ENCODE results near the gene MYOZ2.
"Not testable (repeated sequence)": the region's sequence is repeated elsewhere in the genome, so short reads cannot be mapped to it uniquely, and the experiment has no call there.

The MYOZ2 gene

GRCh38 chr4:119128148-119128547 is 7.5 kb upstream of the MYOZ2 start:
- DNase-seq (ENCODE audit: low read depth) = no peak

DNA sequence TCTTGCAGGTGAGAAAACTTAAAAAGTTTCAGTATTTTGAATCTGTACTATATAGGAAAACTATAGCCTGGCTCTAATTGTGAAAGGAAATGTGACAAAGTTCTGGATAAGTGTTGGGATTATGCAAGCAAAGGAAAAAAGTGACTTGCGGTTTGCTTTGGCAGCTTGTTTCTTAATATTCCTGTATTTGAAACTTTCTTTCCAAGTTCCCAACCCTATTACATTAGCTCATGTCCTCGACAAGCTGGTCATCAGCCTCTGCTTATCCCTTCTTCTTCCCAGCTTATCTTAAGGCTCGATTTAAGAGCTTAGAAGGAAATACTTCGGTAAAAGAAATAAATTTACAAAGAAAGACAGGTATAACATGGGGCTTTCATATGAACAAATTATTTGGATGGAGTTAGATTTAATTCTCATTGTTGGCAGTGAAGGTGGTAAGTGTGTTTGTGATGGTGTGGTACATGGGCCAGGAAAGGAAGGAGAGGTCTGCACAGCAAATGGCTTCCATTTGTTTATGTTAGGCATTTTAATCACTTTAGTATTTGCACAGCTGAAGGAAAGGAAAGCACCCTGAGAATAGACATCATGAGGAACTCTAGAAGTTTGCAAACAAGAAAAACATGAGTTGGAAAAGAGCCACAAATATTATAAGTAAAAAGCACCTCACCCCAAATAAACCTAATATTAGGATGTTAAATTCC is 5.1 kb upstream of the MYOZ2 start:
- no peak for DNase-seq (ENCODE audit: low read depth)

- DNase-seq (ENCODE audit: low read depth) = no peak
These were observed 4.5 kb upstream of the MYOZ2 start for GRCh38 chr4:119131164-119131563.

GRCh38 chr4:119132306-119132705 is 3.3 kb upstream of the MYOZ2 start:
- DNase-seq (ENCODE audit: low read depth) = no peak

GRCh38 chr4:119136546-119136945 is 914 bp downstream of the MYOZ2 start:
- DNase-seq (ENCODE audit: low read depth) = no peak

- no peak for DNase-seq (ENCODE audit: low read depth)
These were observed 2.4 kb downstream of the MYOZ2 start for GRCh38 chr4:119138046-119138445.

DNA sequence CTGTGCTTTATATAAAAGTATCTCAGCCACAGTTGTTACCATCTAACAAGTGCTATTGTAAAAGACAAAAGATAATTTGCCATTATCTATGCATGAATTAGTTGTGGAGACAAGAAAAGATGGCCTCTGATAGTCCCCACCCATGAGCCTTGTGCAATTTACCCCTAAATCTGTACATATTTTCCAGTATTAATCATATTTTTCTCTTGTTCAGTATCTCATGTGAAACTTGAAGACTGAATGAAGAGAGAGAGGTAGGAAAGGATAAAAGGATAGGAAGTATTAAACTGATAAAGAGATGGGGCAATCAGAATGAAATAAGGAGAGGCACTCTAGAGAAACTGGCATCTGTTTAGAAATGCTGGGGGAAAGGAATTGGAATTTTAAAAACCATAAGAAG is 3.7 kb downstream of the MYOZ2 start:
- no peak for DNase-seq (ENCODE audit: low read depth)

GRCh38 chr4:119139822-119140252 is 4.2 kb downstream of the MYOZ2 start:
- DNase-seq (ENCODE audit: low read depth) = no peak

GRCh38 chr4:119141283-119141682 is 5.7 kb downstream of the MYOZ2 start:
- DNase-seq (ENCODE audit: low read depth) = not testable (repeated sequence)

DNA sequence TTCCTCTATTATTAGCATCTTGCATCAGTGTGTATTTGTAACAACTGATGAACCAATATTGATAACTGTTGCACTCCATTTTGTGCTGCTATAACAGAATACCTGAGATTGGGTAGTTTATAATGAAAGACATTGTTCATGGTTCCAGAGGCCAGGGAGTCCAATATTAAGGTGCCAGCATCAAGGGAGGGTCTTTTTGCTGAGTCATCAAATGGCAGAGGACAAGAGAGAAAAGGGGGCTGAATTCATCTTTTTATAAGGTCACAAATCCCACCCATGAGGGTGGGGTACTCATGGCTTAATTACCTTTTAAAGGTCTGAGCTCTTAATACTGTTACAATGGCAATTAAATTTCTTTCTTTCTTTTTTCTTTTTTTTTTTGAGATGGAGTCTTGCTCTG is 7.2 kb downstream of the MYOZ2 start:
- no peak for DNase-seq (ENCODE audit: low read depth)

DNA sequence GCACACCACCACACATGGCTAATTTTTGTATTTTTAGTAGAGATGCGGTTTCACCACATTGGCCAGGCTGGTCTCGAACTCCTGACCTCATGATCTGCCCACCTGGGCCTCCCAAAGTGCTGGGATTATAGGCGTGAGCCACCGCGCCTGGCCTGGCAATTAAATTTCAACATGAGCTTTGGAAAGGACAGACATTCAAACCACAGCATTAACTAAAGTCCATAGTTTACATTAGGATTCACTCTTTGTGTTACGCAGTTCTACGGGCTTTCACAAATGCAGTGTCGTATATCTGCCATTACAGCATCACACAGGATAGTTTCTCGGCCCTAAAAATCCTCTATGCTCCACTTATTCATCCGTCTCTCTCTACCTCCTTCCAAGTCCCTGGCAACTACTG is 7.7 kb downstream of the MYOZ2 start:
- DNase-seq (ENCODE audit: low read depth) = not testable (repeated sequence)

GRCh38 chr4:119149110-119149509 is 13.5 kb downstream of the MYOZ2 start:
- no peak for DNase-seq (ENCODE audit: low read depth)

- no peak for DNase-seq (ENCODE audit: low read depth)
These were observed 15.5 kb downstream of the MYOZ2 start for GRCh38 chr4:119151161-119151560.

GRCh38 chr4:119152741-119153140 is 17.1 kb downstream of the MYOZ2 start:
- no peak for DNase-seq (ENCODE audit: low read depth)

DNA sequence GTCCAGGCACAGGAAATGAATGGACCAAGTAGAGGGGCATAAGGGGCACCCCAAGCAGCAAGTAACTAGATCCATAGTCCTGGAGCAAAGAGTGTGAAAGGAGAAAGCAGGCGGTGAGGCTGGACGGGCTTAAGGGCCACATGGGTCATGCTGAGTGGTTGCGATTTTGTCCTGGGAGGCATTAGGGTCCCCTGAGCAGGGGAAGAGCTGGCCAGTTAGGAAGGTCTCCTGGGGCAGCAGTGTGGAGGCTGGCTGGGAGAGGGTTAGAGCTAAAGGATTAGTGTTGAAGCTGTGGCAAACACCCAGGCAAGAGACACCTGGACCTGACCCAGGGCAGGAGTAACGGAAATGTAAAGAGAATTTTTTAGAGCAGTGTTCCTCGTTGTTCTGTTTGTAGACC is 26.5 kb downstream of the MYOZ2 start:
- no peak for DNase-seq (ENCODE audit: low read depth)

DNA sequence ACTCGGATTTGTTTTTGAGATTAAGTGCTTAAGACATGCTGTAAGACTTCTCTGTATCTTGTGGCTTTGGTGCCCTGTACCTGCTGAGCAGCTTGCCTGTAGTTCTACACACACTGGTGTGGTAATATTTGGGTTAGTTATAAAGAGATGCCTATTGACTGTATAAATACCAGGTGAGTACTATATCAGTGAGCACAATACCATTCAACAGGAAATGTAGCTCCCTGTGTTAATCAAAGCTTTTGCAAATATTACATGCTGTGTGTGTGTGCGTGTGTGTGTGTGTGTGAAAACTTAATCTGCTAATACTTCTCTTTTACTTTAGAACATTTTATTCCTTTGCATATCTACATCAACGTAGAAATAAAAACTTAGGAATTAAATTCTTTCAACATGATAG is 30.1 kb downstream of the MYOZ2 start:
- DNase-seq (ENCODE audit: low read depth) = no peak

DNA sequence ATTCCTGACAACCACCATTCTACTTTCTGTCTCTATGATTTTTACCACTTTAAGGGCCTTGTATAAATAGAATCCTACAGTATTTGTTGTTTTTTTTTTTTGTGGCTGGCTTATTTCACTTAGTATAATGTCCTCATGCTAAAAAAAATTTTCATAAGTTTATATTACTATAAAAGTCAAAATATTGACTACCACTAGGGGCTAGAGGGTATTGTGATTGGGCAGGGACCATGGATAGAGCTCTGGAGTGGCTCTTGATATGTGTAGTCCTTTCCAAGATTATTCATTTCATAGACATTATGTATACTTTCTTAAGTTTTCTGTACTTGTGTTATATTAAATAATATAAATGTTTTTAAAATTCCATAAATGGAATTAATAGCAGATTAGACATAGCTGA is 34.6 kb downstream of the MYOZ2 start:
- no peak for DNase-seq (ENCODE audit: low read depth)

DNA sequence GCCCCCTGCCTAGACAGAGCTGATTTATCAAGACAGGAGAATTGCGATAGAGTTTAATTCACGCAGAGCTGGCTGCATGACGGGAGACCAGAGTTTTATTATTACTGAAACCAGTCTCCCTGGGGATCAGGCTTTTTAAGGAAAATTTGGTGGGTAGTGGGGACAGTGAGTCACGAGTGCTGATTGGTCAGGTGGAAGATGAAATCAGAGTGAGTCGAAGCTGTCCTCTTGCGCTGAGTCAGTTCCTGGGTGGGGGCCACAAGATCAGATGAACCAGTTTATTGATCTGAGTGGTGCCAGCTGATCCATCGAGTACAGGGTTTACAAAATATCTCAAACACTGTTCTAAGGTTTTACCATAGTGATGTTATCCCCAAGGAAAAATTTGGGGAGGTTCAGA is 36.6 kb downstream of the MYOZ2 start:
- no peak for DNase-seq (ENCODE audit: low read depth)

- not testable (repeated sequence) for DNase-seq (ENCODE audit: low read depth)
These were observed 38.2 kb downstream of the MYOZ2 start for GRCh38 chr4:119173729-119174361.

DNA sequence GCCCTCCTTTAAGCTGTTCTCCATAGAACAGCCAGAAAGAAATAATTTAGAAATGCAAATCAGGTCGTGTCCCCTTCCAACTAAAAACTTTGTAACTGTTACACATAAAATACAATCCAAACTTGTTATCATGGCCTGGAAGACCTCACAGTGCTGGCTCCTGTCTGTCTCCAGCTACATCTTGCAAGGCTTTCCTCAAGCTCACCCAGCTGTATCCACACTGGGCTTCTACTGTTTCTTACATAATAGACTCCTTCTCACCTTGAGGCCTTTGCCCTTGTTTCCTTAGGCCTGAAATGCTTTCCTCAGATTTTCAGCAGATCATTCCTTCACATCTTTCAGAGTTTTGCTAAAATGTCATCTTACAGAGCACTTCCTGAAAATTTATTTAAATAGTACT is 43.4 kb downstream of the MYOZ2 start:
- no peak for DNase-seq (ENCODE audit: low read depth)

GRCh38 chr4:119184128-119184527 is 48.5 kb downstream of the MYOZ2 start:
- DNase-seq (ENCODE audit: low read depth) = no peak

DNA sequence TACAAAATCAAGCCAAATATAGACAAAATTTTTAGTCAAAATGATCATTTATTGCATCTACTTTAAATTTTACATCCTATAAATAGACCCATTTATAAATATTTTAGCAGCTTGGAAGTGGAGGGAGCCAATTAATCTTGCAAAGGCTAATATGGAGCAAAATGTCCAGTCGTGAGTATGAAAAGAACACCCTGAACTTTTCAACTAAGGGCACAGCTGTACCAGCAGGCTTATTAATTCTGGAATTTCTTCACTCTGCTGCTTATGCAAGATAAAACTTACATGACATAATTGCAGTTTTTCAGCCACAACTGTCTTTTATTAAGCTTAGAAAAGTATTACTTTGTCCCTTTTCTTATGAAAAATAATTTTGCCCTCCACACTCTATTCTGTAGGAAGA is 54.0 kb downstream of the MYOZ2 start:
- DNase-seq (ENCODE audit: low read depth) = no peak

GRCh38 chr4:119190354-119190753 is 54.7 kb downstream of the MYOZ2 start:
- DNase-seq (ENCODE audit: low read depth) = no peak

GRCh38 chr4:119191505-119191904 is 55.9 kb downstream of the MYOZ2 start:
- no peak for DNase-seq (ENCODE audit: low read depth)
